Ovary (tissue), 3 donors: ENCODE data around the gene NT5C1A.

Experiments
- EP300 ChIP-seq: sonication (generic); formaldehyde crosslinking; IDR thresholded peaks from one replicate; pipeline ENCODE4 v1.6.1; 2017; ENCODE audit warnings: antibody characterized with exemption
- TF ChIP-seq, protein P1 (sequence below), 3 donors: fragments of 450-650 bp in 2 of 3; fragments of 200-600 bp in 1 of 3; IDR thresholded peaks; one replicate each; pipeline versions ENCODE4 v1.5.1 to v1.8.0; 2016 to 2022; ENCODE audit warnings: antibody characterized with exemption in 3 of 3, mild to moderate bottlenecking in 1 of 3
- donor health status: DM: no; HTN: no; CAD: no.

DNA sequence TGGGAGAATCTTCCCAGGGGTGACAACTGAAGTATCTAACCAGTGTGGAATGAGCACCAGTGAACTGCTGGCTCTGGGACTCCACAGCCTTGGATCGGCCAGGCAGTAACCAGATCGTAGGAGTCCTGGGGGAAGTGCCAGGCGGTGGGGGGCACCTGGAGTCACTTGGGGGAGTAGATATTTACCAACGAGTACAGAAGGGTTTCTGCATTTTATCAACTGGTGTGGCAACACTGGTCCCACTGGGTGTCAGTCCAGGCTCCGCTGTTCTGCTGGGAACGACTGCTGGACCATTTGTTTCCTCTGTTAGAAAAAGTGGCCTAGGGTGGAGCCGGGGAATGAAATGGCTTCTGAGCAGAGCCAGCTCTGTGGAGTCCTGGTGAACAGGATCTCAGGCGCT, 46.9 kb downstream of the NT5C1A start:
- no peak for TF ChIP-seq EP300
- TF ChIP-seq, protein P1, sequence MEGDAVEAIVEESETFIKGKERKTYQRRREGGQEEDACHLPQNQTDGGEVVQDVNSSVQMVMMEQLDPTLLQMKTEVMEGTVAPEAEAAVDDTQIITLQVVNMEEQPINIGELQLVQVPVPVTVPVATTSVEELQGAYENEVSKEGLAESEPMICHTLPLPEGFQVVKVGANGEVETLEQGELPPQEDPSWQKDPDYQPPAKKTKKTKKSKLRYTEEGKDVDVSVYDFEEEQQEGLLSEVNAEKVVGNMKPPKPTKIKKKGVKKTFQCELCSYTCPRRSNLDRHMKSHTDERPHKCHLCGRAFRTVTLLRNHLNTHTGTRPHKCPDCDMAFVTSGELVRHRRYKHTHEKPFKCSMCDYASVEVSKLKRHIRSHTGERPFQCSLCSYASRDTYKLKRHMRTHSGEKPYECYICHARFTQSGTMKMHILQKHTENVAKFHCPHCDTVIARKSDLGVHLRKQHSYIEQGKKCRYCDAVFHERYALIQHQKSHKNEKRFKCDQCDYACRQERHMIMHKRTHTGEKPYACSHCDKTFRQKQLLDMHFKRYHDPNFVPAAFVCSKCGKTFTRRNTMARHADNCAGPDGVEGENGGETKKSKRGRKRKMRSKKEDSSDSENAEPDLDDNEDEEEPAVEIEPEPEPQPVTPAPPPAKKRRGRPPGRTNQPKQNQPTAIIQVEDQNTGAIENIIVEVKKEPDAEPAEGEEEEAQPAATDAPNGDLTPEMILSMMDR (IDR thresholded peaks at IDR 0.05), result no peak
